Activated CD8-positive, alpha-beta memory T cell treated with anti-CD3 and anti-CD28 coated beads, Interleukin-2, amount 10 ng/mL, durations not matched to agents 7 days and 5 days (primary cell): Measurements from ENCODE around the gene ZDHHC22. TPM values are rescaled to one million over a fixed set of nuclear protein-coding genes. Genes with fewer than 3 reads are reported as not detected.

ENCODE experiments used
- ATAC-seq: fragments of 150-1000 bp; cut with Tn5 transposase; one replicate; pipeline ENCODE4 v1.10.0; 2021; ENCODE audit warnings: moderate library complexity
- CTCF ChIA-PET: fragments of 350-600 bp; sonication (Branson Sonifier 250); formaldehyde crosslinking; loops from one replicate; lab custom pipeline; 2021; ENCODE audit warnings: antibody characterized with exemption; lab: Charles Lee
- DNase-seq: peaks from one replicate; pipeline ENCODE4 v3.0.0-alpha.2; 2020
- H3K27ac Mint-ChIP-seq: one replicate; pipeline ENCODE4 v1.8.0; 2021; ENCODE audit warnings: mild to moderate bottlenecking, mixed read lengths
- H3K27me3 Mint-ChIP-seq: one replicate; pipeline ENCODE4 v1.8.0; 2021; ENCODE audit warnings: mixed read lengths
- H3K36me3 Mint-ChIP-seq: one replicate; pipeline ENCODE4 v1.8.0; 2021; ENCODE audit warnings: mild to moderate bottlenecking, mixed read lengths
- H3K4me1 Mint-ChIP-seq: one replicate; pipeline ENCODE4 v1.8.0; 2021; ENCODE audit warnings: mixed read lengths
- H3K4me3 Mint-ChIP-seq: one replicate; pipeline ENCODE4 v1.8.0; 2021; ENCODE audit warnings: mild to moderate bottlenecking, moderate library complexity, mixed read lengths
- H3K9me3 Mint-ChIP-seq: one replicate; pipeline ENCODE4 v1.8.0; 2022; ENCODE audit warnings: low read depth, mixed read lengths
- total RNA-seq, 2 experiments: library from RNA; stranded (reverse); gene quantifications; one replicate each; pipeline ENCODE4 v1.2.3, GENCODE V29; 2021

ZDHHC22 gene, protein sequence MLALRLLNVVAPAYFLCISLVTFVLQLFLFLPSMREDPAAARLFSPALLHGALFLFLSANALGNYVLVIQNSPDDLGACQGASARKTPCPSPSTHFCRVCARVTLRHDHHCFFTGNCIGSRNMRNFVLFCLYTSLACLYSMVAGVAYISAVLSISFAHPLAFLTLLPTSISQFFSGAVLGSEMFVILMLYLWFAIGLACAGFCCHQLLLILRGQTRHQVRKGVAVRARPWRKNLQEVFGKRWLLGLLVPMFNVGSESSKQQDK
- not detected for total RNA-seq

DNA sequence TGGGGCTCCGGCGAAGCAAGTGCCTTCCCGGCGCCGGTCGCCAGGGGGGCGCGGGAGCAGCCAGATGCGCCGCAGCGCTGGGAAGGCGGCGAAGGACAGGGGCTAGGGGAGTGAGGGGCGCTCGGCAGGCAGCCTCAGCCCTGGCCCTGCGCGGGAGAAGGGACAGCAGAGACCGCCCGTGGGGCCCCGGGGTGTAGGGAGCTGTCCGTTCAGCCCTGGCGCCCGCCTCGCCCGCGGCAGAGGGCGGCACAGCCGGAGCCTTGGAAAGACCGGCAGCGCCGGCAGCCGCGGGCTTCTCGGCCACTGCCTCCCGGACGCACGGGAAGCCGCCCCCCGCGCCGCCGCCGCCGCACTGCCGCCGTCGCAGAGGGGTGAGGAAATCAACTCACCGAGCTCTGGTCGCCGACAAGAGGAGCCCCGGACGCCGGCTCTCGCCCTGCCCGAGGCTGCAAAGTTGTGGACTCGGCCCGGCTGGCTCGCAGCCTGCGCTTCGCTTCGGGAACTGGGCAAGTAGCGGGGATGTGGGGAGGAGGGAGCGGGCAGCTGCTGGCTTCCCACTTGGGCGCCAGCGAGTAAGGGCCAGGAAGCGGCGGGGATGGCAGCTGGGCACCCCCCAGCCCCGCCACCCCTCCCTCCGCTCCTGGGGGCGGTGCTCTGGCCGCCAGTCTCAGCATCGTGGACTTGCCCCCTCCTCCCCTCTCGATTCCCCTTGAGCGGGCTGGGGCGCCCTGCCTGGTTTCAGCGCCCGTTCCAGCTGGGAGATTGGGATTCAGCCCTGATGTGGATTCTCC, at the start of gene ZDHHC22:
Gene ZDHHC22, minus strand, starts transcription at position 578 of the 791 bp plus-strand sequence. CDS start 2,053 bp downstream, outside the sequence.
- H3K4me3 Mint-ChIP-seq = no peak within 1 kb of the TSS
- CTCF ChIA-PET = interaction anchor here (1.6 to 1.8 kb wide), 2 partner anchors 171 to 265 kb away, joined by 3 to 4 read pairs; no protein-coding TSS in a partner anchor
- no peaks in the 10 kb centered on the region for H3K9me3 Mint-ChIP-seq
- H3K36me3 Mint-ChIP-seq = no peaks in the 10 kb centered on the region
- H3K27ac Mint-ChIP-seq = no peak within 1 kb of the TSS
- H3K4me1 Mint-ChIP-seq = peaks cover 17% of the 10 kb centered on the region
- DNase-seq = no peak
- ATAC-seq = peak; percentile 69
- peaks cover 82% of the 10 kb centered on the region for H3K27me3 Mint-ChIP-seq

DNA sequence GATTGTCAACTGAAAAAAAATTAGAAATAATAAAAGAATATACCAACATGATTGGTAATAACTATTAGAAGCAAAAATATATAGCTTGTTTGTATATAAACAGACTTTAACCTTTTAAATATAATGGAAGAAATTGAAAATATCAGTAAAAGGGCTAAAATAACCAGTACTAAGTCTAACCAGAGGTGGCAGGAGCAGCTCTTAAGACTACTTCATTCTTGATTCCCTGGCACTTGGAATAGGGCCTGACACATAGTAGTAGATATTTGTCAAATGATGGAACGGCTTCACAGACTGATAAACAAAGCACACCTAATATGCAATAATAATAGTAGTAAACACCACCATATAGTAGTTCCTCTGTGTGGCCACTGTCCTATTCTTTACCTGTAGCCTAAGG, 49.4 kb upstream of the ZDHHC22 start:
- H3K9me3 Mint-ChIP-seq = no peaks in the 10 kb centered on the region
- no peak for ATAC-seq
- H3K27me3 Mint-ChIP-seq = peaks cover 36% of the 10 kb centered on the region
- H3K4me3 Mint-ChIP-seq = no peak overlapping the region
- DNase-seq = no peak
- no peaks in the 10 kb centered on the region for H3K36me3 Mint-ChIP-seq
- H3K4me1 Mint-ChIP-seq = no peaks in the 10 kb centered on the region
- CTCF ChIA-PET = interaction anchor here (0.6 kb wide), 1 partner anchor 27 kb away, joined by 3 read pairs; no protein-coding TSS in a partner anchor
- no peak overlapping the region for H3K27ac Mint-ChIP-seq

DNA sequence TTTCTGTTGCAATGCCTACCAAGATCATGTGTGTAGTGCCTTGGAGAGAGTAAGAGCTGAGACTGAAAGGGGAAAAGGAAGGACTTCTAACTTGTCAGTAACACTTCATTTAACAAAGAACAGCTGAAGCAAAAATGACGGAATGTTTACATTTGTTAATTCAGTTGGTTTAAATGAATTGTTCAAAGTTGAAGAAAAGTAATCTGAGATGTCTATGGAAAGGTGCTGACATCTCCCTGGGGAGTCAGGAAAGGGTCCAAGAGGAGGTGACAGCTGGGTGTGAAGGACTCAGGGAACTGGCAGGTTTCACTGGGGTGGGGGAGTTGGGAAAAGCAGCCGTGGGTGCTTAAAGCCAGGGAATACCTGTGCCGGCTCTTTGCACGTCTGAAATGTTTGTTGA, 47.9 kb upstream of the ZDHHC22 start:
- no peaks in the 10 kb centered on the region for H3K36me3 Mint-ChIP-seq
- H3K27ac Mint-ChIP-seq = no peak overlapping the region
- no peak overlapping the region for H3K4me3 Mint-ChIP-seq
- ATAC-seq (no peak), DNase-seq (no peak)
- H3K4me1 Mint-ChIP-seq = peaks cover 3% of the 10 kb centered on the region
- H3K9me3 Mint-ChIP-seq = no peaks in the 10 kb centered on the region
- CTCF ChIA-PET = interaction anchor here (1.2 kb wide), 1 partner anchor 40 kb away, joined by 3 read pairs; no protein-coding TSS in a partner anchor
- peaks cover 36% of the 10 kb centered on the region for H3K27me3 Mint-ChIP-seq

DNA sequence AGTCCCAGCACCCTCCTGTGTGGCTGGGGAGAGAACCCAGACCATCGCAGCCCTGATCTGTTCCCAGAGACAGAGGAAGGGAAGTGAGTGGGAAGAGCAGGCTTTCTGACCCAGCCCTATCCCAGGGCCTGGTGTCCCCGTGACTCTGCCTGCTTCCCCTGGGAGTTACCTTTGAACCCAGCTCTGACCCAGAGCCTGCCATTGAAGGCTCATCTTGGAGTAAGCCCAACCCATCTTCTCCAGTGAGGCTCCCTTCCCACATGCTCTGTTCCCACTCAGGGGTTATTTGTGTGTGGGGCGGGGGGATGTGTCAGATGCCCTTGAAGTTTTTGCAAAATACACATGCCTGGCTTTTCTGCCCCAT, 46.0 kb upstream of the ZDHHC22 start:
- CTCF ChIA-PET = no interaction called here
- no peaks in the 10 kb centered on the region for H3K36me3 Mint-ChIP-seq
- ATAC-seq (no peak), DNase-seq (no peak)
- no peak overlapping the region for H3K27ac Mint-ChIP-seq
- peaks cover 12% of the 10 kb centered on the region for H3K4me1 Mint-ChIP-seq
- H3K9me3 Mint-ChIP-seq = no peaks in the 10 kb centered on the region
- H3K4me3 Mint-ChIP-seq = no peak overlapping the region
- peaks cover 41% of the 10 kb centered on the region for H3K27me3 Mint-ChIP-seq

DNA sequence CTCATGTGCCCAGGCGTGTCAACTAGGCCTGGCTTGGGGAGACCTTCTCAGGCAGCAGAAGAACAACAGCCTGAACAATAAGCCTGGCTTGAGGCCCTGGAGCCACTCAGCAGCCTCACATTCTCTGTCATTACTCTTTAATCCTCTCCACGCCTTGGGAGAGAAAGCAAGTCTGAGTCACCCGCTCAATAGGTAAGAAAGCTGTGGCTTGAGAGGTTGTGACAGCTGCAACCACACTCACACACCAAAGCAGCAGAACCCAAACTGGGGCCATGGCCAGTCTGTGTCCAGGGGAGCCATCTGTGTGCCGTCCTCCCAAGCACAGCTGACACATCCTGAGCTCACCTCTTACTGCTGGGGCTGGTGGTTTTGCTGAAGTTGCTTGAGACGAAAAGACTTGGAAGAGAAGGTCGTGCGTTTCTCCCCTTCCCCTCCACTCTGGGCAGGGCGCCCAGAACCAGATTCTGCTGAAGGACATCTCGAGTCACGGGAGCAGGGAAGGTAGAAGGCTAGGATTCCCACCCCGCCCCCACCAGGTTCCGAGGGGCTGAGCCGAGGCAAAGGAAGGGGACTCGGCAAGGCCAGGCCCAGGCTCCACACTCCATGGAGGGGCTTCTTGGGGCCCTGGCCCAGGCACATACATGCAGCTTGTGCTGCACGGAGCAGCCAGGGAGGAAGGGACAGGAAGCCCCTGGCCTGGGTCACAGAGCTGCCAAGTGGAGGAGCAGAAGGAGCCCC, 45.5 kb upstream of the ZDHHC22 start:
- H3K4me3 Mint-ChIP-seq = no peak overlapping the region
- no peaks in the 10 kb centered on the region for H3K36me3 Mint-ChIP-seq
- CTCF ChIA-PET = interaction anchor here (1.0 kb wide), 1 partner anchor 129 kb away, joined by 3 read pairs; no protein-coding TSS in a partner anchor
- peaks cover 13% of the 10 kb centered on the region for H3K4me1 Mint-ChIP-seq
- H3K27me3 Mint-ChIP-seq = peaks cover 40% of the 10 kb centered on the region
- no peak for ATAC-seq
- H3K27ac Mint-ChIP-seq = no peak overlapping the region
- no peaks in the 10 kb centered on the region for H3K9me3 Mint-ChIP-seq
- DNase-seq = no peak

DNA sequence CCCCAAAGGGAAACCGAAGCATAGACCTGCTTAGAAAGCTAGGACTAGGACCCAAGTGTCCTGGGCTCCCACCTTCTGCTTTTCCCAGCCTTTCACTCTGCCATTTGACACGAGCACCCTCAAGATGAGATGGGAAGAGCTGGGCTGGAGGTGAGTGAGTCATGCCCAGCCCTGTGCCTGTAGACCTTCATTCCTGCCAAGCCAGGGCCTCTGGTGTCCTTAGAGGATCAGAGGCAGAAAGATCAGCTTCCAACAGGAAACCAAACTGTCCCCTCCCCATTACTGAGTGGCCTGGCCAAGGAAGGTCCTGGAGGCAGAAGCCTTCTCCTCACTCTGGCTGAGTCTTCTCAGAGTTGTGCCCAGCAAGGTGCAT, 43.5 kb upstream of the ZDHHC22 start:
- Mint-ChIP-seq H3K4me3 (no peak overlapping the region), H3K9me3 (no peaks in the 10 kb centered on the region), H3K27ac (no peak overlapping the region), H3K27me3 (peaks cover 38% of the 10 kb centered on the region), H3K4me1 (peaks cover 20% of the 10 kb centered on the region), H3K36me3 (no peaks in the 10 kb centered on the region)
- CTCF ChIA-PET = no interaction called here
- no peak for DNase-seq
- no peak for ATAC-seq

DNA sequence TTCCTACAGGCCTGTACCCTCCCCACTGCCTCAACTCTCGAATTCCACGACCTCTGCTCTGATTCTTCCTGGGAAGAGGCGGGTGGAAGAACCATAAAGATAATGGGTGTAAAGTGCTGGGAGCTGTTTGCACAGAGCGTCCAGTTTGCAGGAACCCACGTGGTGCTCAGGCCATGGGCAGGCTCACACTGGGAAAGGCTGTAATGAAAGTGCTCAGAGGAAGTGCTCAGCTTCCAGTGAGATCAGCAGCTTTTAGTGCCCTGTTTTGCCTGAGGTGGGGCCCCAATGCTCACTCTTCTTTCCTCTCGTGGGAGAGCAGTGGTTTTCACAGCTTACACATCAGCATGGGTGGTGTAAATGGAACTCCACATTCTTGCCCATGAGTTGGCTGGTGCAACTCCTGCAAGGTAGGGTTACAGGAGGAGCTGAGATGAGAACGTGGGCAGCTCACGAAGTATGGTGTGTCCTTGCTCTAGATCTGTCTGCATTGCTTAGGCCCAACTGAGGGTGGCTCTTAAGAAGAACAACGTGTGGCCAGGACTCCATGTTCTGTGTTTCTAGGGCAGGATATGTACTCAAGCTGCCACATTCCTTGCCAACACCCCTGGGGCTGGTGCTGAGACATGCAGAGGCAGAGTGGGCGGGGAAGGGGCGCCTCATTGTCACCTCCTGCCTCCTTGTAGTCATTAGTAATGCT, 43.0 kb upstream of the ZDHHC22 start:
- Mint-ChIP-seq H3K4me1 (peaks cover 20% of the 10 kb centered on the region), H3K27ac (no peak overlapping the region), H3K27me3 (peaks cover 38% of the 10 kb centered on the region), H3K36me3 (no peaks in the 10 kb centered on the region), H3K4me3 (no peak overlapping the region), H3K9me3 (no peaks in the 10 kb centered on the region)
- DNase-seq (no peak), ATAC-seq (no peak)
- CTCF ChIA-PET = no interaction called here

DNA sequence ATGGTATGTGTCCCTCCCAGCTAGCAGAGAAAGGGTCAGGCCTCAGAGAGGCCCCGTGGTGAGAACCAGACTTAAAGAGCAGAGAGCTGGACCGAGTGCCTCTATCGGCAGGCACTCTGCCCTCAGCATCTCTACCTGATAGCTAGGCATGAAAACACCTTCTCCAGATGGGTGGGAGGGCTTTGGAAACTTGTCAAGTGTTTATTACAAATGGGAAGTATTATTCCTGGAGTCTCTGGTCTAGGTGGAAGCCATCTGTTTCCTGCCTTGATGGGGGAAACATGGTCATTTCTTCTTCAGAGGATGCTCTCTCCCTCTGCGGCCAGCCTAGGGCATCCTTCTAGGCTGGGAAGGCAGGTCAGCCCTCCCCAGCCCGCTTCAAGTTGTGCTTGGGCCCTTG, 42.3 kb upstream of the ZDHHC22 start:
- Mint-ChIP-seq H3K4me1 (peaks cover 20% of the 10 kb centered on the region), H3K9me3 (no peaks in the 10 kb centered on the region), H3K27me3 (peaks cover 34% of the 10 kb centered on the region), H3K4me3 (no peak overlapping the region), H3K36me3 (no peaks in the 10 kb centered on the region), H3K27ac (no peak overlapping the region)
- DNase-seq (no peak), ATAC-seq (no peak)
- CTCF ChIA-PET = no interaction called here

DNA sequence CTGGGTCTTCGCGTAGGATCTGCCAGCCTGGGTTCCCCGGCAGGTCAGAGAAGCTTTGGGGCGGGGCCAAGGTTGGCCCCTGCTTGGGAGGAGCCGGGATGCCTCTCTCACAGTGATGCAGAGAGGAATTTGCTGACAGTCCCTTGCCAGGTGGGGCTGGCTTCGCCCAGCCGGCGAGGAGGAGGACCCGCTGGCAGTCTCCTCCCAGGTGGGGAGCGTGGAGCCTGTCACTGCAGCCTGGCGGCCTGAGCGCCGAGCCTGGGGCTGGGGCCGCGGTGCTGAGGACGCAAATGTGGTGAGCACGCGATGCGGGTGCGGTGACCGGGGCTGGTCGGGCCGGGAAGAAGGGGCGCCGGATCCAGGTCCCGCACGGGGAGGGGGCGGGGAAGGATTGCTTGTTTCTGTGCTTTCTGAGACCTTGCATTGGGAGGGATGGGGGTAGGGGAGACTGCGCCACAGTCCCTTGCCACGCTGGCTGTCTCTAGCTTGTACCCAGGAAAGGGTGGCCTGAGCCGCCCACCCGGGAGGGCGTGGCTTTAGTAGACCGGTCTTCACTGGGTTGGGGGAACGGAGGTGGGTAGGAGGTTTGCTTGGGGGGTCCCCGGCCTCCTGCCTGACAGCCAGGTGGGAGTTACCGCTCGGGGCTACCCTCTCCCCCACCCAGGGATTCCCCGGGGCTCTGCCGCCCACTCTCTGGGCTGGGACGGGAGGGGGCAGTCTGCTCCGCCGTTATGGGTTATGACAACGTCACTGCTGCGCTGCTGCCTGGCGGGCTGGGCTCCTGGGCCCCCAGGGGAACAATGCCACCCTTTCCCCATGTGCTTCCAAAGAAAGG, 40.2 kb upstream of the ZDHHC22 start, which contains the start of gene TMEM63C:
Gene TMEM63C, plus strand, starts transcription at position 196 of the 835 bp plus-strand sequence. CDS start 37,016 bp downstream, outside the sequence.
- no peak within 1 kb of the TSS for H3K27ac Mint-ChIP-seq
- CTCF ChIA-PET = no interaction called here
- H3K27me3 Mint-ChIP-seq = peaks cover 39% of the 10 kb centered on the region
- H3K4me1 Mint-ChIP-seq = peaks cover 20% of the 10 kb centered on the region
- ATAC-seq (peak; percentile 86), DNase-seq (peak; percentile 68)
- H3K4me3 Mint-ChIP-seq = peak within 1 kb of the TSS; percentile 52
- no peaks in the 10 kb centered on the region for H3K36me3 Mint-ChIP-seq
- no peaks in the 10 kb centered on the region for H3K9me3 Mint-ChIP-seq

DNA sequence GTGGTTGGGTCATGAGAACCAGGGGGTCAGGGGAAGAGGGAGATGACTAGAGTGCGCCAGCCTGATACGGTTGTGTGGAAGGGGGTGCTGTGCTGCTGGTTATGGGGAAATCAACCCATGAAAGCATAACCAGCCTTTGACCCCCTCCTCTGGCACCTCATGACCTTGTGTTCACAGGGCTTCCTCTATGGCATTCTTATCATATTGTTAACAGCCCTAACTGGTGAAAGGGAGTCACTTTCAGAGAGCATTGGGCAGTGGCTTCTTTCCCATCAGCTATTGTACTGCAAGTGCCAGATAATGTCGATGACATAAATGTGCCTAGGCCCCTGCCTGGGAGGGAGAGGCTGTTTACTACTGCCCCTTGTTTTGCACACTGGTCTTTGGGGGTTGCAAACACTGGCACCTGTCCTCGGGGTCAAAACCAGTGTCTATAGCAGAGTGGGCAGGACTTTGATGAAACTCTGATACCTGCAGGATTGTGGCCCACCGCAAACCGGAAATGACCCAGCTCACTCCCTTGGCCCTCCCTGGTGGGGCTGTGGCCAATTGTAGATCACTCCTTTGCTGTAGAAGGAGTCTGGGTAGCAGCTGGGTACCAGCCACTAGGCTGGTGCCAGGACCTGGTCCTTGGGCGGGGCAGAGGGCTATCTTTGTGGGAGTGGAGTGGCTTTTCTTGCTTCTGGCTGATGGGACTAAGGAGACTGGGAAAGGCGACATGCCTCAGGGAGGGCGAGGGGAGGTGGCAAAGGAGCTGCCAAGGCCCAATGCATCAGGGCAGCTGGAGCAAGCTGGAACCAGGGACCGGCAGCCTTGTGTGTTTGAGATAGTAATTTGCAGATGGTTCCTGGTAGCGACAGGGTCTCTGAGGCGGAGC, 39.4 kb upstream of the ZDHHC22 start:
- peaks cover 23% of the 10 kb centered on the region for H3K4me1 Mint-ChIP-seq
- H3K36me3 Mint-ChIP-seq = no peaks in the 10 kb centered on the region
- ATAC-seq = no peak
- no peak for DNase-seq
- H3K27me3 Mint-ChIP-seq = peaks cover 43% of the 10 kb centered on the region
- H3K4me3 Mint-ChIP-seq = peak overlapping the region; percentile 52
- H3K27ac Mint-ChIP-seq = no peak overlapping the region
- no peaks in the 10 kb centered on the region for H3K9me3 Mint-ChIP-seq
- CTCF ChIA-PET = no interaction called here

DNA sequence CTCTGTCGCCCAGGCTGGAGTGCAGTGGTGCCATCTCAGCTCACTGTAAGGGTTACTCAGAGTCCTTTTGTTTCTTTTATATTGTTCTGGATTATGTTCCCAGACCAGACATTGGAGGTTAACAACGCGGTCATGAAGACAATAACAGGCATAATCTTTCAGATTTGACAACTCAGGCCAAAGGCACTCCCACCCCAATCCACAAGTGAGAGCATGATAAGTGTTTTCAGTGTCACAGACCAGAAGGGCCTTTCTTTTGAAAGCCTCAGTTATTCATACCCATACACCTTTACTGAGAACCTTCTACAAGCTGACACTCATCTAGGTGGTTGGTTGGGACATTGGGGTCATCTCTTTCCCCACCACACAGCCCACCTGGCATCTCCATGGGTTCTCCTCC, 37.1 kb upstream of the ZDHHC22 start:
- Mint-ChIP-seq H3K9me3 (no peaks in the 10 kb centered on the region), H3K4me1 (peaks cover 14% of the 10 kb centered on the region), H3K27me3 (peaks cover 47% of the 10 kb centered on the region), H3K36me3 (no peaks in the 10 kb centered on the region), H3K4me3 (no peak overlapping the region), H3K27ac (no peak overlapping the region)
- CTCF ChIA-PET = no interaction called here
- DNase-seq (no peak), ATAC-seq (no peak)
